GM12878 (cell line): ENCODE results near the gene COL13A1.

Experiments used
- MEF2A ChIP-seq: IDR thresholded peaks from 2 replicates; pipeline ENCODE4 v1.6.1; 2011; ENCODE audit warnings: low read depth, mild to moderate bottlenecking, low read length, moderate library complexity; ENCODE audit not compliant: insufficient read depth
- POLR2AphosphoS5 ChIP-seq: IDR thresholded peaks from 2 replicates; pipeline ENCODE4 v1.6.1; 2011; ENCODE audit warnings: mild to moderate bottlenecking, low read length, inconsistent platforms
- TF ChIP-seq, protein P1 (sequence below), 3 experiments: IDR thresholded peaks in 2 of 3; conservative IDR thresholded peaks in 1 of 3; 2 replicates each; pipeline ENCODE4 v1.5.1; 2011; ENCODE audit warnings: low read depth in 3 of 3, low read length in 3 of 3, mild to moderate bottlenecking in 3 of 3, control low read depth in 2 of 3, moderate library complexity in 2 of 3, inconsistent platforms in 1 of 3, mixed read lengths in 1 of 3; ENCODE audit not compliant: control insufficient read depth in 2 of 3, insufficient read depth in 1 of 3; ENCODE audit errors: extremely low read depth in 1 of 3

DNA sequence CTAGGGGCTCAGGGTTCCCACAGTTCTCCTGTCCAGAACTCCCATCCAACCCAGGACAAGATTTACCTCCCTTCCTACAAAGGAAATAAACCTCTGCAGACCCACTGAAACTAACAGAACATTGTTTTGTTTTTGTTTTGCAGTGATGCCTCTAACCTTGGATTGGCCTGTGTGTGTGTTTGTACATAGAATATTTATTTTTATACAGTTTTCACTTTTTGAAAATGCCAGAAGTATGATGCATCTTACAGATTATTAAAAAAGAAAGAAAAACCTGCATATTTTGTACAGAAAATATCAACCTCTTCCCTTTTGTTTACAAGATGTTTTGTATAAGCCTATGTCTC lies 156.8 kb downstream of the COL13A1 start:
- TF ChIP-seq, protein P1, sequence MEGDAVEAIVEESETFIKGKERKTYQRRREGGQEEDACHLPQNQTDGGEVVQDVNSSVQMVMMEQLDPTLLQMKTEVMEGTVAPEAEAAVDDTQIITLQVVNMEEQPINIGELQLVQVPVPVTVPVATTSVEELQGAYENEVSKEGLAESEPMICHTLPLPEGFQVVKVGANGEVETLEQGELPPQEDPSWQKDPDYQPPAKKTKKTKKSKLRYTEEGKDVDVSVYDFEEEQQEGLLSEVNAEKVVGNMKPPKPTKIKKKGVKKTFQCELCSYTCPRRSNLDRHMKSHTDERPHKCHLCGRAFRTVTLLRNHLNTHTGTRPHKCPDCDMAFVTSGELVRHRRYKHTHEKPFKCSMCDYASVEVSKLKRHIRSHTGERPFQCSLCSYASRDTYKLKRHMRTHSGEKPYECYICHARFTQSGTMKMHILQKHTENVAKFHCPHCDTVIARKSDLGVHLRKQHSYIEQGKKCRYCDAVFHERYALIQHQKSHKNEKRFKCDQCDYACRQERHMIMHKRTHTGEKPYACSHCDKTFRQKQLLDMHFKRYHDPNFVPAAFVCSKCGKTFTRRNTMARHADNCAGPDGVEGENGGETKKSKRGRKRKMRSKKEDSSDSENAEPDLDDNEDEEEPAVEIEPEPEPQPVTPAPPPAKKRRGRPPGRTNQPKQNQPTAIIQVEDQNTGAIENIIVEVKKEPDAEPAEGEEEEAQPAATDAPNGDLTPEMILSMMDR (IDR thresholded peaks at IDR 0.05 in 2 of 3, conservative IDR thresholded peaks at IDR 0.05 in 1 of 3; ENCODE audit: control insufficient read depth in 2 of 3, extremely low read depth in 1 of 3, insufficient read depth in 1 of 3, low read depth in 3 of 3, low read length in 3 of 3) = no peak
- TF ChIP-seq MEF2A (no peak), POLR2AphosphoS5 (no peak)
